Measurements from ENCODE around the gene ATP6V1C2. TPM values are rescaled to one million over a fixed set of nuclear protein-coding genes. Genes with fewer than 3 reads are reported as not detected.

ATP6V1C2 gene
- total and polyA plus RNA-seq, 2 experiments from 2014 or later = 0.14 to 2.1 TPM

GRCh38 chr2:10680214-10680613 lies 41.2 kb upstream of the ATP6V1C2 start:
- no peak for DNase-seq (ENCODE audit: low spot score)
- H3K4me3 ChIP-seq = no peak overlapping the region
- H3K9me3 Mint-ChIP-seq = no peaks in the 10 kb centered on the region
- H3K36me3 ChIP-seq (ENCODE audit: insufficient read depth) = peaks cover 20% of the 10 kb centered on the region
- no peak overlapping the region for H3K4me3 Mint-ChIP-seq
- no peaks in the 10 kb centered on the region for H3F3A ChIP-seq (replicated peaks; ENCODE audit: low read depth)
- no peak for ATAC-seq
- peaks cover 21% of the 10 kb centered on the region; the same call in 2 of the 3 replicates for H3K36me3 Mint-ChIP-seq (ENCODE audit: low read depth)
- no peaks in the 10 kb centered on the region for H3K27me3 ChIP-seq (ENCODE audit: insufficient read depth)
- H3K4me2 ChIP-seq = no peak overlapping the region
- no peaks in the 10 kb centered on the region for H3K27me3 Mint-ChIP-seq (ENCODE audit: insufficient read depth, low read depth, poor library complexity)
- H3K27ac Mint-ChIP-seq = no peak overlapping the region
- no peaks in the 10 kb centered on the region for H3K9me2 ChIP-seq (ENCODE audit: insufficient read depth)
- peaks cover 21% of the 10 kb centered on the region; the same call in 1 of the 2 replicates for H4K20me1 ChIP-seq (replicated peaks; ENCODE audit: insufficient read depth)
- H3K4me1 Mint-ChIP-seq = no peaks in the 10 kb centered on the region
- peaks cover 49% of the 10 kb centered on the region for H3K79me2 ChIP-seq (replicated peaks; ENCODE audit: insufficient read depth)
- TF ChIP-seq REST (IDR thresholded peaks at IDR 0.05; ENCODE audit: unreplicated experiment) (no peak), CTCF (conservative IDR thresholded peaks at IDR 0.05; ENCODE audit: low read depth in 2 of 2) (no peak), EZH2phosphoT487 (IDR thresholded peaks at IDR 0.05; ENCODE audit: unreplicated experiment) (no peak), NANOG (IDR thresholded peaks at IDR 0.05; ENCODE audit: borderline replicate concordance) (no peak), EZH2 (IDR thresholded peaks at IDR 0.05; ENCODE audit: low read depth, unreplicated experiment) (no peak), ETS1 (IDR thresholded peaks at IDR 0.05) (no peak), STAT1 (IDR thresholded peaks at IDR 0.05; ENCODE audit: unreplicated experiment) (no peak), ZNF331 (CRISPR knock-in tag; IDR thresholded peaks at IDR 0.05; ENCODE audit: low read depth) (no peak), JUNB (IDR thresholded peaks at IDR 0.05; ENCODE audit: unreplicated experiment) (no peak), ZNF114 (CRISPR knock-in tag; IDR thresholded peaks at IDR 0.05) (no peak), CREB1 (CRISPR knock-in tag; IDR thresholded peaks at IDR 0.05; ENCODE audit: low read depth) (no peak), ZNF462 (CRISPR knock-in tag; IDR thresholded peaks at IDR 0.05) (no peak), POLR2AphosphoS5 (IDR thresholded peaks at IDR 0.05; ENCODE audit: low read depth) (no peak)
- H3K4me1 ChIP-seq (ENCODE audit: insufficient read depth) = no peaks in the 10 kb centered on the region
- no peak overlapping the region for H3K27ac ChIP-seq (ENCODE audit: low read depth)
- no peak overlapping the region for H2AFZ ChIP-seq
